DMS153 (cell line): ENCODE data around the gene PLEK.
"Not testable (repeated sequence)": the region's sequence is repeated elsewhere in the genome, so short reads cannot be mapped to it uniquely, and the experiment has no call there.

Experiments
- DNase-seq: peaks from one replicate; lab custom pipeline; 2025; lab: John Stamatoyannopoulos, UW

Gene PLEK

GRCh38 chr2:68417926-68418325, 52.8 kb downstream of the PLEK start:
- DNase-seq, result no peak

GRCh38 chr2:68418419-68418818, 53.3 kb downstream of the PLEK start:
- no peak for DNase-seq

GRCh38 chr2:68418855-68419254, 53.8 kb downstream of the PLEK start:
- DNase-seq, result no peak

GRCh38 chr2:68420254-68420910, 55.3 kb downstream of the PLEK start:
- no peak for DNase-seq

- DNase-seq, result no peak
Measured at GRCh38 chr2:68423966-68424650, 59.0 kb downstream of the PLEK start.

- no peak for DNase-seq
Measured at GRCh38 chr2:68425503-68425902, 60.4 kb downstream of the PLEK start.

GRCh38 chr2:68426446-68426845, 61.4 kb downstream of the PLEK start:
- no peak for DNase-seq

GRCh38 chr2:68426848-68427579, 61.9 kb downstream of the PLEK start:
- no peak for DNase-seq

GRCh38 chr2:68428126-68428525, 63.0 kb downstream of the PLEK start:
- no peak for DNase-seq

GRCh38 chr2:68428746-68429145, 63.7 kb downstream of the PLEK start:
- no peak for DNase-seq

GRCh38 chr2:68429311-68429826, 64.3 kb downstream of the PLEK start:
- no peak for DNase-seq

GRCh38 chr2:68431316-68431972, 66.4 kb downstream of the PLEK start:
- no peak for DNase-seq

- DNase-seq, result no peak
Measured at GRCh38 chr2:68432696-68433658, 67.9 kb downstream of the PLEK start.

- no peak for DNase-seq
Measured at GRCh38 chr2:68434981-68435380, 69.9 kb downstream of the PLEK start.

GRCh38 chr2:68435615-68436014, 70.5 kb downstream of the PLEK start:
- no peak for DNase-seq

- DNase-seq, result no peak
Measured at GRCh38 chr2:68436270-68436669, 71.2 kb downstream of the PLEK start.

- no peak for DNase-seq
Measured at GRCh38 chr2:68438455-68439303, 73.6 kb downstream of the PLEK start.

- peak; percentile 80 for DNase-seq
Measured at GRCh38 chr2:68441179-68441993, 76.3 kb downstream of the PLEK start.

GRCh38 chr2:68441994-68442322, 76.9 kb downstream of the PLEK start:
- DNase-seq, result no peak

- DNase-seq, result not testable (repeated sequence)
Measured at GRCh38 chr2:68446425-68446824, 81.3 kb downstream of the PLEK start.
